ENCODE data around the gene MASTL. TPM values are rescaled to one million over a fixed set of nuclear protein-coding genes. Genes with fewer than 3 reads are reported as not detected.

MASTL gene
- total RNA-seq = 10 to 100 TPM in 2 of 4 donors, 1 to 10 TPM in 2; 6.6 to 11.9 (median 10.4) TPM

GRCh38 chr10:27155066-27155754 lies at the start of gene MASTL:
TSS of gene MASTL (plus strand) at chr10:27155352. CDS start at chr10:27155427, 75 bp downstream.
- TF ChIP-seq CTCF (IDR thresholded peaks at IDR 0.05; ENCODE audit: low read depth) = no peak

- TF ChIP-seq CTCF (IDR thresholded peaks at IDR 0.05; ENCODE audit: low read depth) = no peak
Measured at GRCh38 chr10:27108165-27108564, 47.0 kb upstream of the MASTL start.

DNA sequence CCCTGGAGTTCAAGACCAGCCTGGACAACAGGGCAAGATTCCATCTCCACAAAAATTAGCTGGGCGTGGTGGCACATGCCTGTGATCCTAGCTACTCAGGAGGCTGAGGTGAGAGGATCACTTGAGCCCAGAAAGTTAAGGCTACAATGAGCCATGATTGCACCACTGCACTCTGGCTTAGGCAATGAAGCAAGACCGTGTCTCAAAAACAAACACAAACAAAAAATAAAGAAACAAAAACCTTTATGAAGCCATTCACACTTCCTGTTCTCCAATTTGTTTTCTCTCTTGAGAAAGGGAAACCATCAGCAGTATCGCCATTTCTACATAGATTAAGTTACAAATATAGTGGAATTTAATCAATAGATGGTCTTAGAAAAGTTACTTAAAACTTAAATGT lies 20.8 kb upstream of the MASTL start:
- TF ChIP-seq CTCF (IDR thresholded peaks at IDR 0.05; ENCODE audit: low read depth) = no peak

GRCh38 chr10:27138277-27138676 lies 16.9 kb upstream of the MASTL start:
- no peak for TF ChIP-seq CTCF (IDR thresholded peaks at IDR 0.05; ENCODE audit: low read depth)

- TF ChIP-seq CTCF (IDR thresholded peaks at IDR 0.05; ENCODE audit: low read depth) = no peak
Measured at GRCh38 chr10:27143686-27144085, 11.5 kb upstream of the MASTL start.

DNA sequence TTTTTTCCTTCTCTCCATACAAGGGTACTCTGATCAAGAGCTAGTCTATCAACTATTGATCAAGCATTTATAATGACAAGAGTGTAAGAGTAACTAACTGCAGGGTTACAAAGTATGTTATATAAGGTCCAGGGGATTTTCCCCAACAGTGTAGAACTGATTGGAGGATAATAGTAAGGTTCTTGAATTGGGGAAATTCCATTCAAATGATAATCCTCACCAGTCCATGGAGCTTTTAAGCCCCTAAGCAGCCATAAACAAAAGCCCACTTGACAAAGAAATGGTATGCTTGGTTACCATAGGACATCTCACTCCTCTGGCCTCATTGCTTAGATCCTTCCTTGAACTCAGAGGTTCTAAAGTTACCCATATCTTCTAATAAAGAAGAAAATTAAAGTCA lies 9.2 kb upstream of the MASTL start:
- no peak for TF ChIP-seq CTCF (IDR thresholded peaks at IDR 0.05; ENCODE audit: low read depth)

- no peak for TF ChIP-seq CTCF (IDR thresholded peaks at IDR 0.05; ENCODE audit: low read depth)
Measured at GRCh38 chr10:27147701-27148100, 7.5 kb upstream of the MASTL start.
